Neuron (in vitro differentiated cells): ENCODE results near the gene OMG.
"Not testable (repeated sequence)": the region's sequence is repeated elsewhere in the genome, so short reads cannot be mapped to it uniquely, and the experiment has no call there.

ENCODE experiments used
- H2AFZ ChIP-seq: one replicate; pipeline ENCODE4 v1.6.1; 2013; ENCODE audit warnings: low read depth, mild to moderate bottlenecking, inconsistent platforms, low read length, moderate library complexity
- H3K27me3 ChIP-seq: one replicate; pipeline ENCODE4 v1.6.1; 2013; ENCODE audit warnings: low read length; ENCODE audit not compliant: insufficient read depth
- H3K36me3 ChIP-seq: one replicate; pipeline ENCODE4 v1.6.1; 2013; ENCODE audit warnings: low read length; ENCODE audit not compliant: insufficient read depth
- H3K4me1 ChIP-seq: one replicate; pipeline ENCODE4 v1.6.1; 2013; ENCODE audit warnings: low read length; ENCODE audit not compliant: insufficient read depth
- H3K4me3 ChIP-seq: 2 replicates; pipeline ENCODE4 v1.5.1; 2013; ENCODE audit warnings: mild to moderate bottlenecking, low read length, moderate library complexity
- H3K9me3 ChIP-seq: one replicate; pipeline ENCODE4 v1.6.1; 2013; ENCODE audit warnings: low read length

Gene OMG

DNA sequence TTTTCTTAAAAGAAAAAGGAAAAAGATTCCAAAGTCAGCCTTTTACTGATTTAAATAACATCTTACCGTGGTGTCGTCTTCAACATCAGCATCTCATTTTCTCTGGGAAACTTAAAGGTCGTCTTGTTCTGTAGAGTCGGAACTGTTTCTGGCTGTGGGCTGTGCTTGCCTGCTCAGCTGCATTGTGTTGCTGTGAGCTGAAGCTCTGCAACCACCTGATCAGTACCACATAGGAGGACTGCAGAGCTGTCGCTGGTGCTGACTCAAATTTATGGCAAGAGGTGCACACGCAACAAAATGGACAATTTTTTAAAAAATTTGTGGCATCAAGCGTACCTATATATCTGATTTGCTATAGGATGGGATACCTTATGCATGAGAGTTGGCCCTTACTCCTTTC lies at the start of gene OMG:
OMG (minus strand) TSS at position 150 of the 400 bp plus-strand sequence. CDS start 908 bp downstream, outside the sequence.
- Histone ChIP-seq H2AFZ (no peak within 1 kb of the TSS), H3K4me1 (peaks cover 5% of the 10 kb centered on the region), H3K4me3 (no peak within 1 kb of the TSS), H3K36me3 (peaks cover under 1% of the 10 kb centered on the region), H3K27me3 (no peaks in the 10 kb centered on the region), H3K9me3 (no peaks in the 10 kb centered on the region)

GRCh38 chr17:31345191-31345747 lies 48.2 kb upstream of the OMG start:
- not testable (repeated sequence) for H3K9me3 ChIP-seq, H2AFZ ChIP-seq, H3K4me3 ChIP-seq, H3K27me3 ChIP-seq, H3K4me1 ChIP-seq
- peaks cover 48% of the 10 kb centered on the region for H3K36me3 ChIP-seq

DNA sequence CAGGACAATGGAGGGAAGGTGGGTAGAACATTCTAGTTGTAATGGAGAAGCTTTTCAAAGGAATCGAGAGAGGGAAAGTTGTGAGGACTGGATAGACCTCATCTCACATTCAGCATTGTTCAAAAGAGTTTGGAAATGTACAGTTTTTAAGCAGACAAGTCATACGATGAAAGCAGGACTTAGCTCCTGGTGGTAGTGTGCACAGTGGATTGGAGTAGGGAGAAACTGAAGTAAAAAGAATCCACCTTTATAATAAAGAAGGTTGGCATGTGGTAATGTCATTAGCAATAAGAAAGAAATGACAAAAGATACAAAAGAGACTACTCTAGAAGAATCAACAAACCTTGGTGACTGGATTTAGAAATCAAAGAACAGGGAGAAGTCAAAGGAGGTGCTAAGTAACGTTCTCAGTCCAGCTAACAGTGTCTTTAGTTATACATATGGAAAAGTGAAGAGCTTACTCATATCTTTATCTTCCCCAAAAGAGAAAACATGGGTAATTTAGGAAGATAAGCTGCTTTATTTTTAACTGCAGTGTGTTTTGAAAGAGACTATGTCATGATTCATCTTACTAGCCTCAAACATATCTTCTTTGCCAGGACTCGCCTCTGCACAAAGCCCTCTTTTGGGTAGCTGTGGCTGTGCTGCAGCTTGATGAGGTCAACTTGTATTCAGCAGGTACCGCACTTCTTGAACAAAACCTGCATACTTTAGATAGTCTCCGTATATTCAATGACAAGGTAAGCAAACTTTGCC lies 43.0 kb upstream of the OMG start:
- Histone ChIP-seq H3K36me3 (peaks cover 65% of the 10 kb centered on the region), H3K4me1 (no peaks in the 10 kb centered on the region), H2AFZ (no peak overlapping the region), H3K9me3 (no peaks in the 10 kb centered on the region), H3K4me3 (no peak overlapping the region), H3K27me3 (no peaks in the 10 kb centered on the region)

GRCh38 chr17:31329221-31329620 lies 32.2 kb upstream of the OMG start:
- Histone ChIP-seq H3K27me3 (no peaks in the 10 kb centered on the region), H2AFZ (no peak overlapping the region), H3K4me3 (no peak overlapping the region), H3K4me1 (no peaks in the 10 kb centered on the region), H3K9me3 (no peaks in the 10 kb centered on the region), H3K36me3 (peaks cover 39% of the 10 kb centered on the region)

GRCh38 chr17:31328160-31328535 lies 31.1 kb upstream of the OMG start:
- H3K9me3 ChIP-seq: no peaks in the 10 kb centered on the region

GRCh38 chr17:31327534-31328159 lies 30.6 kb upstream of the OMG start:
- H3K36me3 ChIP-seq: peaks cover 35% of the 10 kb centered on the region
- H3K4me1 ChIP-seq: no peaks in the 10 kb centered on the region
- H3K27me3 ChIP-seq: no peaks in the 10 kb centered on the region
- no peaks in the 10 kb centered on the region for H3K9me3 ChIP-seq
- no peak overlapping the region for H3K4me3 ChIP-seq
- no peak overlapping the region for H2AFZ ChIP-seq

More at GRCh38 chr17:31328160-31328535, 31.1 kb upstream of the OMG start:
- Histone ChIP-seq H3K36me3 (peaks cover 35% of the 10 kb centered on the region), H3K4me3 (no peak overlapping the region), H2AFZ (no peak overlapping the region), H3K4me1 (no peaks in the 10 kb centered on the region), H3K27me3 (no peaks in the 10 kb centered on the region)

DNA sequence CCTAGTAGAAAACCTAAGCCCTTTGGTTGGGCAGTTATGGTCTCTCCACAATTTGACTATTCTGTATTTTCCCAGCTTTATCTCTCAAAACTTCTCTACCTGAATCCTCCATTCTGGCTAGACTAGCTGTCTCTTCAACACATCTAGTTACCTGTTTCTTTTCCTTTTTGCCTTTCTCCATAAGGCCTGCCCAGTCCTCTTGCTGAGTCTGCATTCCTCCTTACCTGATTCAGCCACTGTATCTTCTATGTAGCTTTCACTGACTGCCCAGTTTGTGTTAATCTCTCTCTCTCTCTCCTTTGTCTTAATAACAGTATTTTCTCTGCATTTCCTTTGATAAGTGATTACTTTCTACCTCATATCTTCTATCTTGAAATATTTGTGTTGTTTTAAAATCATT lies 26.5 kb upstream of the OMG start:
- Histone ChIP-seq H3K9me3 (no peaks in the 10 kb centered on the region), H3K4me1 (no peaks in the 10 kb centered on the region), H3K36me3 (peaks cover 26% of the 10 kb centered on the region)

GRCh38 chr17:31321966-31322365 lies 24.9 kb upstream of the OMG start:
- no peaks in the 10 kb centered on the region for H3K9me3 ChIP-seq
- H2AFZ ChIP-seq: no peak overlapping the region
- H3K27me3 ChIP-seq: no peaks in the 10 kb centered on the region
- no peaks in the 10 kb centered on the region for H3K4me1 ChIP-seq
- H3K36me3 ChIP-seq: peaks cover 13% of the 10 kb centered on the region
- no peak overlapping the region for H3K4me3 ChIP-seq

More for the DNA sequence above, 26.5 kb upstream of the OMG start:
- Histone ChIP-seq H2AFZ (no peak overlapping the region), H3K4me3 (no peak overlapping the region), H3K27me3 (no peaks in the 10 kb centered on the region)

GRCh38 chr17:31321481-31321880 lies 24.4 kb upstream of the OMG start, which contains the start of gene EVI2A:
Gene EVI2A (minus strand): TSS chr17:31321622. CDS start chr17:31319013, 2,609 bp downstream.
- H3K9me3 ChIP-seq: no peaks in the 10 kb centered on the region
- H3K27me3 ChIP-seq: no peaks in the 10 kb centered on the region
- H3K36me3 ChIP-seq: peaks cover 8% of the 10 kb centered on the region
- H2AFZ ChIP-seq: no peak within 1 kb of the TSS
- no peaks in the 10 kb centered on the region for H3K4me1 ChIP-seq
- H3K4me3 ChIP-seq: no peak within 1 kb of the TSS

GRCh38 chr17:31320791-31321190 lies 23.8 kb upstream of the OMG start:
- no peaks in the 10 kb centered on the region for H3K27me3 ChIP-seq
- H3K4me3 ChIP-seq: no peak overlapping the region
- H3K36me3 ChIP-seq: peaks cover 1% of the 10 kb centered on the region
- H3K4me1 ChIP-seq: no peaks in the 10 kb centered on the region
- H2AFZ ChIP-seq: no peak overlapping the region
- no peaks in the 10 kb centered on the region for H3K9me3 ChIP-seq

GRCh38 chr17:31320241-31320640 lies 23.2 kb upstream of the OMG start:
- Histone ChIP-seq H3K9me3 (no peaks in the 10 kb centered on the region), H2AFZ (no peak overlapping the region), H3K36me3 (no peaks in the 10 kb centered on the region), H3K4me3 (no peak overlapping the region), H3K27me3 (no peaks in the 10 kb centered on the region), H3K4me1 (no peaks in the 10 kb centered on the region)

- Histone ChIP-seq H3K4me1 (no peaks in the 10 kb centered on the region), H2AFZ (no peak overlapping the region), H3K9me3 (no peaks in the 10 kb centered on the region), H3K4me3 (no peak overlapping the region), H3K36me3 (no peaks in the 10 kb centered on the region), H3K27me3 (no peaks in the 10 kb centered on the region)
Observed at GRCh38 chr17:31318851-31319661, 22.0 kb upstream of the OMG start.
